DMS153 treated with DMSO at 0.1 percent for 48 hours (cell line): ENCODE measurements around the gene GNAZ.

Experiments
- DNase-seq: peaks from one replicate; lab custom pipeline; 2025; ENCODE audit not compliant: unreplicated experiment; lab: John Stamatoyannopoulos, UW

Gene GNAZ

GRCh38 chr22:23105919-23106318, 35.6 kb downstream of the GNAZ start:
- DNase-seq = no peak

GRCh38 chr22:23106344-23106743, 36.0 kb downstream of the GNAZ start:
- no peak for DNase-seq

- peak; percentile 7 for DNase-seq
These were observed 36.6 kb downstream of the GNAZ start for GRCh38 chr22:23106906-23107367.

DNA sequence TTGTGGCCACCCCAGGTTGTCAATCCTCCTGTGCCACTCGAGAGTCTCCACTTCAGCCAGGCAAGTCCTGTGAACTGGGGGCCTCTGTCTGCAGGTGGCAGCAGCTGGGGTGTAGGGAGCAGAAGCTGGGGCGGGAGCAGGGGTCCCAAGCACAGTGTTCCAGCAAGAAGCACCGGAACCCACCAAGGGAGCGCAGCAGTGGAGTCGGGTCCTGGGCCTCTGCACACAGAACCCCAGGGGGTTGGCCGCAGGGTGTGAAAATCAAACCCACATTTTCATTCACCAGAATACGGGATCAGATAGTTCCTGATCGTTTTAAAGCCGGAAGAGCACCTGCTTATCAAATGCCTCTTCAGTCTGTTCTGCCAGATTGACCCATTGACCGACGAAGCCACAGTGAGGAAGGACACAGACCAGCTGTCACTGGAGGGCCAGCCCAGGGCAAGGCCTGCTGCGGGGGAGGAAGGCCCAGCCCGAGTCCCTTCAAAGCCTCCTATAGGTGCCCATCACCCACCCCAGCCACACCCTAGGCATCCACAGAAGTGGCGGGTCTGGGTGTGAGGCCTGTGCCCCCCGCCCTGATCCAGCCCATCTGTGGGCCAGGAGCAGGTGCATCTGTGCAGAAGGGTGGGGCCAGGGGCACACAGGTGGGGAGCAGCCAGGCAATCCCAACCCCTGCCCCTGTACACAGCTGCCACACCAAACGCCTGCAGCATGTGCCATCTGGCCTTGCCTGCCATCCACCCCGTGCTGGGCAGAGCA, 37.3 kb downstream of the GNAZ start:
- DNase-seq = no peak

GRCh38 chr22:23108249-23109078, 38.1 kb downstream of the GNAZ start:
- no peak for DNase-seq

DNA sequence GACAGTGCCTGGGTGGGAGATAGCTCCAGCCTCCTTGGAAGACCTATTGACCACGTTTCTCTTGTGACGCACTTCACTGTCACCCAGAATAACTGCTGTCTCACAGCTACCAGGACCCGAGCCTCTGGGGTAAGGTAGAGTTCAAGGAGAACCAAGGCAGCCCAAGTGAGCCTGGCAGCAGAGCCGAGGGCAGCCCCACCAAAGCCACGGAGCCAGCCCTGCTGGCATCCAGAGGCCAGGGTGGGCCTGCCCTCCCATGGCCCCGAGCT, 38.7 kb downstream of the GNAZ start:
- no peak for DNase-seq

DNA sequence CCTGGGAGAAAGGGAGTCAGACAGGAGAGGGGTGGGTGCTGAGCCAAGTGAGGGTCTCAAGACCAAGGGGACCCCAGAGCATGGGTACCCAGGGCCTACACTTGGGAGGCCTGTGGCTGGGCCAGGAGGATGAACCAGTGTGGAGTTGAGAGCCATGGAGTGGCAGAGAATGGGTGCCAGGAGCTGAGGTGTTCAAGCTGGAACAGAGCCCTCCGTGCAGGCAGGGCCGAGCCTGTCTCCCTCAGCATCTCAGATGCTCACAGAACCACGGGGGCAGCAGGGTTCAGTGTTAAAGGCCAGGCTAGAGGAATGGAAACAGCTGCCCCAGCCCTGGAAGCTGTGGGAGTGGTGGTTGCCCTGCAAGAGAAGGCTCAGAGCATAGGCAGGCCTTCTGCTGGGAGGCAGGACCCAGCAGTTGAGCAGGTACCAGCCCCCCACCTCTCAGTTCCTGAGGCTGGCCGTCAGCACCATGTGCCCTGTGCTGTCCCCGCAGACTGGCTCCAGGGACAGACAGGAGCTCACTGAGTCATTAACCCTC, 39.2 kb downstream of the GNAZ start:
- DNase-seq = no peak

- peak; percentile 9 for DNase-seq
These were observed 40.0 kb downstream of the GNAZ start for GRCh38 chr22:23110190-23110921.

GRCh38 chr22:23110922-23111527, 40.7 kb downstream of the GNAZ start:
- peak; percentile 53 for DNase-seq

DNA sequence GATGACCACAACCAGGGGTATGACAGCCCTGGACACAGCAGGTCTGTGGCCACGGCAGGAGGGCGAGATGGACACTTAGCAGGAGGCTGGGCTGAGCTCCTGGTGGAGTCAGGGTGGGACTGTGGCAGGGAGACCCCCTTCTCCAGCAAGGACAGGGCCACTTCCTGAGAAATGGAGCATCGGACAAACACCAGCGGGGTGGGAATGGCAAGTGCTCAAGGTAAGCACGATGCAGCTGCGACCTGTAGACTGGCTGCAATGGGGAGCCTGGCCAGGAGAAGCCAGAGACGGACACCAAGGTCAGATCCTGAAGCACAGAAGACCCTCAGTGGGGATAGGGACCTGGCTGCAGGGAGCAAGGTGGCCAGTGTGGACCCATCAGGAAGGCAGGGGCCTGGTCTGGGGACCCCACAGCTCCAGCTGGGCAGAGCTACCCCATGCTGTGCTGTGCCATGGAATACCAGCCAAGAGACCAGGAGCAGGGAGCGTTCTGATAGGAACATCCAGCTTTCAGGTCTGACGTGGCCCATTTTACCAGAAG, 42.2 kb downstream of the GNAZ start:
- no peak for DNase-seq

DNA sequence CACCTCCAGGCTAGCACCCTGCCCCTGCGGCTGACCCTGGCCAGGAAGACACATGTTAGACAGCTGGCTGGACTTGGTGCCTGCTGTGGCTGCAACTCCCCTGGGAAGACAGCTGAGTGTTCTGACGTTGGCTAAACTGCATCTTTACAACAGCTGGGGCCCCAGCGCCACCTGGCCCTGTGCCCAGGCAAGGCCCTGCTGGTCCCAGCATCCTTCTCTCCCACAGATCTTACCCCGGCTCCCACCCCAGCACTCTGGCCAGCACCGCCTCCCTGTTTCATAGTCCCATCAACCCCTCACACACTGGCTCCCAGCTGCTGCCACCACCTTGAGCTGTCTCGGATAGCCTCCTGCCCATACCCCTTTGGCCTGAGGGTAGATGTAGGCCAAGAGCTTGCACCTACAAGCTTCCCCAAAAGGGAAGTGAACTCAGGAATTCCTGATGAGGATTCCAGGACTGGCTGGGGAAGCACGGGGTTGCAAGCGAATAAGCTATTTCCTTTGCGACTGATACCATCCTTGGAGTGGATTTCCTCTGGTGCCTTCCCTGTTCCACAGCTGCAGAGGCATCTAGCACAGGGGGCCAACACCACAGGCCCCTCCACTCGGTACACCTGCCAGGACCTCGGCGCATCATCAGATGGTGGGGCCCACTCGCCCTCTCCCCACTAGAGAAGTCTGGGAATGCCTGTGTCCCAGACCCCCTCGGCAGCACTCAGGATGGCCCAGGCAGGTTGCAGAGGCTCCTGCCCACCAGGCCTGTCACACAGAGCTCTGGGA, 42.9 kb downstream of the GNAZ start:
- DNase-seq = peak; percentile 74

DNA sequence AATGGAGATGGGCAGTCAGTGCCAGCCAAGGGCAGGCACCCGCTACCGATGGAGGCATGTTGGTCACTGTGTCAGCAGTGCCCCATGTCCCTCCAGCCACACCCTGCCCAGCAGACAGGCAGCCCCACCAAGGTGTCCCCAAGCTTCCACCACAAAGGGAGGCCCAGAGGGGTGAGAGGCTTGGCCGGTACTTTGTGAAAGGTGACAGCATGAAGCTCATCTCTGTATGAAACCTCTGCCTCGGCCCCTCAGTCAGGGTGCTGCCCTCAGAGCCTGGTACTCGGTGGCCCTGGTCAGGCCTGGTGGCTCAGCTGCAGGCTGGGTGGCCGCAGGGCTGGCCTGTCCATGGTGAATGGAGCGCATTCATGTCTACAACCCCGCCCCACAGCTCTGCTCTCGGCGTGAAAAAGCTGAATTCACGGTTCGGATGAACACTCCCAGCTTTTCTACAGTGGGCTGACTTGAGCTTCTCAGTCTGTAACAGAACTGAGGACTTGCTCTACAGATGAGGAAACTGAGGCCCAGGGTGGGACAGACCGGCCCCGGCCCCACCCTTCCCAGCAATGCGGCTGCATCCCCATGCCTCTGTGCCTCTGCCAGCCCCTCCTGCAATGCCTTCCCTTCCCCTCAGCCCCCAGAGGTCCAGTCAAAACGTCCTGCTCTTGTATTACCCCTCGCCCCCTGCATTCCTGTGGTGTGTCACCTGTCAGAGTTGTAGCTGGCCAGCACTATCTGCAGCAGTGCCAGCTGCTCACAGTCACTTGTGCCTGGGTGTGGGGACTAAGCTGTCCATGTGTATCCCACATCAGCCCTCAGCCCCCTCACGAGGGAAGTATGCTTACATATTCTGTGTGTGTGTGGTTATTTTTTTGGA, 43.8 kb downstream of the GNAZ start:
- DNase-seq = no peak

DNA sequence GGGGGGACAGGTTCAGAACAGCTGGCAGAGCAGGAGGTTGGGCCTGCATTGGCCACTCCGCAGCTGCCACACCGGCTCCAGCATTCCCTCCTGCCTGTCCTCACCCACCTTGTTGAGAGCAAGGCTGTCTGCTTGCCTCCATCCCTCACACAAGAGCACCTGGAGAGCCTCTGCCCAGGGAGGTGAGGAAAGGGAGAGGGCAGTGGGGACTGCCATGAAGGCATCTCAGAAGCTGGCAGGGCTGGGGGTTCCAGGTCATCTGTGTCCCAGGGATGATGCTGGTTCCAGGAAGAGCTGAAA, 44.4 kb downstream of the GNAZ start:
- no peak for DNase-seq

- DNase-seq = no peak
These were observed 45.0 kb downstream of the GNAZ start for GRCh38 chr22:23115369-23115768.

GRCh38 chr22:23115825-23116494, 45.6 kb downstream of the GNAZ start:
- DNase-seq = no peak

GRCh38 chr22:23116506-23117263, 46.4 kb downstream of the GNAZ start:
- no peak for DNase-seq

- DNase-seq = no peak
These were observed 47.0 kb downstream of the GNAZ start for GRCh38 chr22:23117275-23117674.
